Muscle of back (tissue), 11 donors: ENCODE measurements around the gene HMG20B. TPM values are rescaled to one million over a fixed set of nuclear protein-coding genes. Genes with fewer than 3 reads are reported as not detected.
A peak's percentile ranks its signal among the peaks of the same experiment; 100 is the strongest.
"Not testable (repeated sequence)": the region's sequence is repeated elsewhere in the genome, so short reads cannot be mapped to it uniquely, and the experiment has no call there.

Source experiments
- DNase-seq, 3 donors: peaks; one replicate each; pipeline versions ENCODE4 v3.0.0 to v3.0.0-alpha.2; 2013
- polyA plus RNA-seq, 10 donors: library from polyadenylated mRNA; unstranded; fragments of 120-200 nt; gene quantifications; one replicate each; pipeline ENCODE4 v1.2.1, GENCODE V29; 2013; ENCODE audit not compliant: insufficient read length in 10 of 10

The HMG20B gene
- polyA plus RNA-seq, 10 donors: 28.2 to 43.6 (median 34.7) TPM

GRCh38 chr19:3554254-3555083 lies 18.3 kb upstream of the HMG20B start:
- peak in 1 of 3 donors; percentile 18 for DNase-seq

DNA sequence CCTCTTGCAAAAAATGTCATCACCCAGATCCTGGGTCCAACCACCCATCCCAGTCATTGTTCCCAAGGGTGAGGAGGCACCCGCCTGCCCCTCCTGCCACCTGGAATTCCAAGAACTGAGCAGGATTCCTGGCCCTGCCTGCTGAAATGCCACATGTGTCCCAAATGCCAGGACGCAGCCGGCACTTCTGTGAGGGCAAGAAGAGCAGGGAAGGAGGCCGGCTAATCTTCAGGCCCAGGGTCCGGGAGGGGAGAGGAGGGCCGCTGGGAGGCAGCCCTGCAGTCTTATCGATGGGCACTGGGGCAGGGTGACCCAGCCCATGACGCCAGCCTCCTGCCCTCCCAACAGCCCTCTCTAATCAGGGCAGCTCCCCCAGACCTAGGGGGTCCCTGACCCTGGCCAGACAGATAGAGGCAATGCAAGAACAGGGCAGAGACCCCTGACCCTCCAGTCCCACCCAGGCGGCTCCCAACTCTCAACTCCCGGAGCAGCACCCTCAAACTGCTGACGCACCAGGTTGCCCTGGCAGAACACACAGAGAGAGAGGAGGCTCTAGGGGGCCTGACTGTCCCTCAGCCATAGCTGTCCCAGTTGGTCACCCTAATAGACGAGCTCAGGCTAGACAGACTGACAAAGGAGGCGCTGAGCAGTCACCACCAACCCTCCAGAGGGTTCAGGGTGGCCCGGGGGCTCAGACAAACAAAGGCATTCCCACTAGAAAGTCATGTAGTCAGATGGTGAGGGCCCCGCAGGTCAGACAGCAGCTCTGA lies 16.9 kb upstream of the HMG20B start:
- DNase-seq: no peak

- no peak for DNase-seq
These were observed 16.2 kb upstream of the HMG20B start for GRCh38 chr19:3556423-3556977.

GRCh38 chr19:3556978-3557460 lies 15.7 kb upstream of the HMG20B start:
- peak in 1 of 3 donors; percentile 32 for DNase-seq

GRCh38 chr19:3557461-3558248 lies 15.1 kb upstream of the HMG20B start, which contains the start of gene MFSD12:
TSS of gene MFSD12 (minus strand) at chr19:3557586. CDS start at chr19:3557403, 183 bp downstream.
- peak; percentile 92 to 97 (median 96) for DNase-seq

- no peak for DNase-seq
These were observed 8.8 kb upstream of the HMG20B start for GRCh38 chr19:3563709-3564524.

DNA sequence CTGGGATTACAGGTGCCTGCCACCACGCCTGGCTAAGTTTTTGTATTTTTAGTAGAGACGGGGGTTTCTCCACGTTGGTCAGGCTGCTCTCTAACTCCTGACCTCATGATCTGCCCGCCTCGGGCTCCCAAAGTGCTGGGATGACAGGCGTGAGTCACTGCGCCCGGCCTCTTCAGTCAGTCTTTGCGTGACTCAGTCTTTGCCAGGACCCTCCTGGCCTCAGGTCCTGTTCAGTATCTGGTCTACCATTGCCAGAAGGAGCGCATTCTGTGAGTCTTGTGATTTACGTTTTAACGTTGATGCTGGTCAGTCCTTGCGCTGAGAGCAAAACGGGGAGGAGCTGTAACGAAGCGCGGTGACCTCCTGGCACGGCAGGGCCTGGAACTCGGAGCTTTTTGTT lies 7.6 kb upstream of the HMG20B start:
- no peak for DNase-seq

DNA sequence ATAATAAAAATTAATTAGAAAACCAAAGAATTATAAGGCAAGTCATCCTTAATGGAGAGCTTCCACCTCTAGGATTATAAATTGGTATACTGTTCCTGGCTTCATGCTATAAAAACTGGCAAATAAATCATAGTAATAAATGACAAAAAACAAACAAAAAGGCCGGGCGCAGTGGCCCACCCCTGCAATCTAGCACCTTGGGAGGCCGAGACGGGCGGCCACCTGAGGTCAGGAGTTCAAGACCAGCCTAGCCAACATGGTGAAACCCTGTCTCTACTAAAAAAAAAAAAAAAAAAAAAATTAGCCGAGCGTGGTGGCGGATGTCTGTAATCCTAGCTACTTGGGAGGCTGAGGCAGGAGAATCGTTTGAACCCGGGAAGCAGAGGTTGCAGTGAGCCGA lies 2.7 kb upstream of the HMG20B start:
- not testable (repeated sequence) for DNase-seq

- DNase-seq: no peak
These were observed 2.1 kb upstream of the HMG20B start for GRCh38 chr19:3570606-3571011.

GRCh38 chr19:3572132-3572854 lies 451 bp upstream of the HMG20B start:
- DNase-seq: peak; percentile 100

DNA sequence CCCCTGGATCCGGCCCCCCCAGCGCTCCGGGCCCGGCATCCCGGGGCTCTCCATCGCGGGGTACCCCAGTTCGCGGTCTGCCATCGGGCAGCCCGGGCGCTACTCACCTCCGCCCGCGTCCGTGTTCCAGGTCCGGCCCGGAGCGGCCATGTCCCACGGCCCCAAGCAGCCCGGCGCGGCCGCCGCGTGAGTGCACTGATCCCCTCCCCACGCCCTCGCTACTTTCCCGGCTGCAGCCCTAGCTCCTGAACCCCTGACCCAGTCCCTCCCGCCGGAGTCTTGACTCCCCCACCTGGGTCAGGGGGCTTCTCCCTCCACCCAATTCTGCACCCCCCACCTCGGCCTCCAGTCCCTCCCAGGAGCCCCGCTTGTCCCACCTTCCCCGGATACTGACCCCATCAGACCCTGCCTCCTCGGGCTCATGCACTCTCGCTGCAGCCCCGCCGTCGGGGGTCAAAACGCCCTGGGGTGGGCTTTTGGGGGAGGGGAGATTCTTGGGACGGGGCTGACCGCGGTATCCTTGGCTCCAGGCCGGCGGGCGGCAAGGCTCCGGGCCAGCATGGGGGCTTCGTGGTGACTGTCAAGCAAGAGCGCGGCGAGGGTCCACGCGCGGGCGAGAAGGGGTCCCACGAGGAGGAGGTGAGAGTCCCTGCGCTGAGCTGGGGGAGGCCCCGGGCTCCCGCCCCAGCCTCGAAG lies 566 bp downstream of the HMG20B start:
- DNase-seq: no peak

GRCh38 chr19:3573858-3574637 lies 1.3 kb downstream of the HMG20B start:
- DNase-seq: peak; percentile 70 to 82 (median 75)

GRCh38 chr19:3575260-3575741 lies 2.6 kb downstream of the HMG20B start:
- DNase-seq: no peak

DNA sequence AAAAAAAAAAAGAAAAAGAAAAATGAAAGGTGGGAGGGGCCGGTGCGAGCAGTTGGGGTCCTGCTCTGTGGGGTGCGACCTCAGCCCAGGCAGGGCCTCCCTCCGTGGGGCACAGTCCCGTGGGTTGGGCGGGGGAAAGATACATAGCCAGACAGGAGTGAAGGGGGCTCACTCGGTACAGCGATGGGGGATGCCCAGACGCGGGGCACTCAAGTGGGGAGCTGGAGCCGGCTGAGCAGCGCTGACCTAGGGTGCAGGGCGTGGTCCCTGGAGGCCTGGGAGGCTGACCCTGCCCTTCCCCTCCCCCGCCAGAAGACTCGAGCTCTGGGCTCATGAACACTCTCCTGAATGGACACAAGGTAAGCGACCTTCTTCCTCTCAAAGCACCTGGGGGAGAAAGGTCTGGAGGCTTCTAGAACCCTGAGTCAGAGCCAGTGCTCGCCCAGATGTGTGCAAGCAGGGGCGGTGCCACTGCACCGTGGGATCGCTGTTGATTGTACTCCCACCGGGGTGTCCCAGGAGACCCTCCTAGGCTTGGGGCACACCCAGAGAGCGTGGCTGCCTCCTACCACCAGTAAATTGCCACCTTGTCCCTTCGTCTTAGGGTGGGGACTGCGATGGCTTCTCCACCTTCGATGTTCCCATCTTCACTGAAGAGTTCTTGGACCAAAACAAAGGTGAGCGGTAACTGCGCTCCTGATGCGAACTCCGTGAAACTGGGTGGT lies 3.4 kb downstream of the HMG20B start:
- DNase-seq: no peak

DNA sequence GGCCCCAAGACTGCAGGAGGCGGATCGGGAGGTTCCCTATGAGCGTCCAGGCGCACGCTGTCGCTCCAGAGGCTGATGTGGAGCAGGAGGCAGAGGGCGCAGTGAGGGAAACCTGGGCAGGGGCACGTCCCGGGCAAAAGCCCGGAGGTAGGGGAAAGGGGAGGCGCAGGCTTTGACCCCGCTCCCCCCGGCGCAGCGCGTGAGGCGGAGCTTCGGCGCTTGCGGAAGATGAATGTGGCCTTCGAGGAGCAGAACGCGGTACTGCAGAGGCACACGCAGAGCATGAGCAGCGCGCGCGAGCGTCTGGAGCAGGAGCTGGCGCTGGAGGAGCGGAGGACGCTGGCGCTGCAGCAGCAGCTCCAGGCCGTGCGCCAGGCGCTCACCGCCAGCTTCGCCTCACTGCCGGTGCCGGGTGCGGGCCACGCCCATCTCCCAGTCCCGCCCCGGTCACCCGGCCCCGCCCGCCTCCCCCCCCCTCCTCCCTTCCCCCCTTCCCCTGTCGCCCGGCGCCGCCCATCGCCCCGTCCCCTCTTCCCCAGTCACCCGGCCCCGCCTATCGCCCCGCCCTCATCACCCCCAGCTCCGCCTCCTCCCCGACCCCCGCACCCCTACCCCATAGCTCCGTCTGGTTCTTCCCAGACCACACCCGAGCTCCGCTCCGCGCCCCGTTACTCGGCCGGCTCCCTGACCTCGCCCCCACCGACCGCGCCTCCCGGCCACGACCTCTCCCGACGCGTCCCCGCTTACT lies 4.1 kb downstream of the HMG20B start:
- DNase-seq: peak; percentile 53 to 85 (median 76)

GRCh38 chr19:3577723-3578344 lies 5.1 kb downstream of the HMG20B start:
- DNase-seq: no peak
